NCI-H2227 (cell line): Measurements from ENCODE around the gene PLK1.
"Not testable (repeated sequence)": the region's sequence is repeated elsewhere in the genome, so short reads cannot be mapped to it uniquely, and the experiment has no call there.

Source experiments
- DNase-seq: peaks from one replicate; lab custom pipeline; 2025; ENCODE audit not compliant: unreplicated experiment; lab: John Stamatoyannopoulos, UW

PLK1 gene

DNA sequence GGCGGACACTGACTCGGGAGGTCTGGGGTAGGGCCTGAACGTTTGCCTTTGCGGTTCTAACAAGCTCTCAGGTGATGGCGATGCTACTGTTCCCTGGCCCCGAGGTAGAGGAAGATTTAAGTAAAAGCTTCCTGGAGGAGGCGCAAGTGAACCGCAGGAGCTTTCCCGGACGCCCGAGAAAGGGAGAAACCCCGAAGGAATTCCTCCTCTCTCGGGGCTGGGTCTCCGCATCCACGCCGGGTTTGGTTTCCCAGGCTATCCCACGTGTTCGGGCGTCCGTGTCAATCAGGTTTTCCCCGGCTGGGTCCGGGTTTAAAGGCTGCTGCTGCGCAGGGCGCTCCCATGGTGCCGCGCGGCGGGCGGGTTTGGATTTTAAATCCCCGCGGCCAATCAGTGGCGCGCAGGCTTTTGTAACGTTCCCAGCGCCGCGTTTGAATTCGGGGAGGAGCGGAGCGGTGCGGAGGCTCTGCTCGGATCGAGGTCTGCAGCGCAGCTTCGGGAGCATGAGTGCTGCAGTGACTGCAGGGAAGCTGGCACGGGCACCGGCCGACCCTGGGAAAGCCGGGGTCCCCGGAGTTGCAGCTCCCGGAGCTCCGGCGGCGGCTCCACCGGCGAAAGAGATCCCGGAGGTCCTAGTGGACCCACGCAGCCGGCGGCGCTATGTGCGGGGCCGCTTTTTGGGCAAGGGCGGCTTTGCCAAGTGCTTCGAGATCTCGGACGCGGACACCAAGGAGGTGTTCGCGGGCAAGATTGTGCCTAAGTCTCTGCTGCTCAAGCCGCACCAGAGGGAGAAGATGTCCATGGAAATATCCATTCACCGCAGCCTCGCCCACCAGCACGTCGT lies at the start of gene PLK1:
Gene PLK1 (plus strand): TSS at position 460 of the 844 bp plus-strand sequence. CDS start 44 bp downstream, at position 504.
- DNase-seq = peak; percentile 95

DNA sequence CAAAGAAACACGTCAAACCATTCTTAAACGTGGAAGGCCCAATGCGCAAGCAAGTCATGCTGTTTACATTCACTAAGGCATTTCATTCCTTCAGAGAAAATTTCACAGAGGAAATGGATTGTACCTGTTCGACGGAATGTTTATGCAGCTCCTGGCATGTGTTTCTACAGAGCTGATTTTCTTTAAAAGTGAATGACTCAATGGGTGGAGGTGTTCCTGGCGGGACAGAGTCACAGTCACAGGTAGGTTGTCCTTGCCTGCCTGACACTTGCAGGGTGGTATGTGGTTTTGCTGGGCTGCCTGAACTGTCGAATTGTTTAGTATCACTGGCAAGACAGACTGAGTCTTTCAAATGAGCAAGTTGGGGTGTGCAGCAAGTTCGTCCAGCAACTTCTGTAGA lies 49.2 kb upstream of the PLK1 start:
- DNase-seq = no peak

DNA sequence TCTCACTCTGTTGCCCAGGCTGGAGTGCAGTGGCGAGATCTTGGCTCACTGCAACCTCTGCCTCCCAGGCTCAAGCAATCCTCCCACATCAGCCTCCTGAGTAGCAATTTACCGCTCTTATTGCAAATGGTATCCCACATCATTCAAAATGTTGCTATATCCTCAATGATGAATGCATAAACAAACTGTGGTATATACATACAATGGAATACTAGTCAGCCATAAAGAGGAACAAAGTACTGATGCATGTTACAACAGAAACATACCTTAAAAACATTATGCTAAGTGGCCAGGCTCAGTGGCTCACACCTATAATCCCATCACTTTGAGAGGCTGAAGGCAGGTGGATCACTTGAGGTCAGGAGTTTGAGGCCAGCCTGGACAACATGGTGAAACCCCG lies 46.8 kb upstream of the PLK1 start:
- not testable (repeated sequence) for DNase-seq

DNA sequence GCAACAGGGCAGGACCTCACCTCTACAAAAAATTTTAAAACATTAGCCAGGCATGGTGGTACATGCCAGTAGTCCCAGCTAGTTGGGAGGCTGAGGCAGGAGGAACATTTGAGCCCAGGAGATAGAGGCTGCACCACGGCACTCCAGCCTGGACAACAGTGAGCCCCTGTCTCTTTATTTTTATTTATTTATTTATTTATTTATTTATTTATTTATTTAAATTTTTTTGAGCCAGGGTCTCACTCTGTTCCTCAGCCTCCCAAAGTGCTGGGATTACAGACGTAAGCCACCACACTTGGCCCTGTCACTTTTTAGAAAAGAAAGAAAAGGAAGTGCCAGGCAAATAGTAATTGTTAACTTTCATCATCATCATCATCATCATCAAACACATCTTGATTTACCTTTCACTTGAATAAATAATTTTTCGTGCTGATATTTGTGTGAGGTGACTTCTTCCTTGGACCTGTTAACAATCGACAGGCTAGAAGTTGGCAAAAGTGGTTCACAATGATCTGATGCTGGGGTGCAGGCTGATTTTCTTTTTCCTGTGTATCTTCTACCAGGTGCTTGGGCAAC lies 44.1 kb upstream of the PLK1 start:
- DNase-seq = no peak

DNA sequence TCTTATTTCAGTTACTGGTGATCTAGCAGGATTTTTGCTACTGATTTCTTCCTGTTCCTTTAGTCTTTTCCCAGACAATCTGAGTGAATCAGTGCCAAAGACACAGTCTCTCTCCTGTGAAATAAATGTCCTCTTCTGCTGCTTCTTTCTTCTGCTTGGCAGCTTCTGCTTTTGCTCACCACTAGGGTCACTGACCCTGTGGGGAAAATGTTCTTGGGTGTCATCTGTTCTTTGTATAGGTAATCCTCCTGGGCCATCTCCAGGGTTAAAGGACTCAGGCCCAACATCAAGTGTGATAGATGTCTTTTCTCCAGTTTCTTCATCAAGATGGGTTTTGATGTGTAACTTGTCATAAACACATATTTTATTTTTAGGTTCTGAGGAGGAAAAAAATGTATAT lies 42.7 kb upstream of the PLK1 start:
- DNase-seq = no peak

DNA sequence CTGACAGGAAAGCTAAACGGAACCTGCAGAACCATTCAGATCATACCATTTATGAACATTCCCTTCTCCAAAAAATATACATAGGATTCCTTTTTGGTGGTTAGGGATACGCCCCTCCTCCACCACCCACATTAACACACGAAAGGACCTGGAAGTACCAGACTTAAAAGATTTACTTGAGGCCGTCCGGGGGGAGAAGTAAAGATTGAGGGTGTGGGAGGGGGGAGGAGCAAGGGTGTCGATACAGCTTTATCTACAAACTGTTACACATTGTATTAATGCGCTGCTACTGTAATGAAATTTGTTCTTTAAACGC lies 38.1 kb upstream of the PLK1 start:
- no peak for DNase-seq

DNA sequence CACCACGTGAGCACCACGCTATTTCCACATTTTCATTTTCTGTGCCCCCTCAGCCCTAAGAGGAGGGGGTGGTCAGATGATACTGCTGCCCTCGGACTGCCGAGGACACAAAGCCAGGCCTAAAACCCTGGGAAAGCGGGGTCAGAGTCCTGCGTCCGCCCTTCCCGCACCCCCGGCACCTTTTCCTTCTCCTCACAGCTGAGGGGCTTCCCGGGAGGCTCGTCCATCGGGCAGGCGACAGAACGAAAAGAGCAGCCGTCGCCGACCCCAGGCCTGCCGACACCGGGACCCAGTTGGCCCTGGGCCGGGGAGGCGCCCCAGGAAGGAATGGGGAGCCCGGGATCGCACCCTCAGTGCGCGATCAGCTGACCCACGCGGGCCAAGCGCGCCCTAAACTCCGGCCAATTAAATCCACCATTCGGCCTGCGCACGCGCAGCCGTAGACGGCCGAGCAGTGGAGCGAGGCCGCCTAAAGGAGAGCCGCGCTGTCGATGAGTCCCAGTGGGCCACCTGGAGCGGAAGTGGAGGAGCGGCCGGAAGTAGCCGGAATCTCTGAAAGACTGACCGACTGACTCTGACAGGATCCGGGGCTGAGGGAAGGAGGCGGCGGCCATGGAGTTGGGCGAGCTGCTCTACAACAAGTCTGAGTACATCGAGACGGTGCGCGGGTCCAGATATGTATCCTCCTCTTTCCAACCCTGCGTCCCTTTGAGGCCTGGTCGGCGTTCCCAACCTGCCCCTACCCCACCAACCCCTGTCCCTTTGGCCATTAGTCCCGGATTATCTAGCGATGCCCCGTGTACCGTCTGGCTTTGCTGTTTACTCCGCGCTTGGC lies 37.5 kb upstream of the PLK1 start, which contains the start of the genes DCTN5 and PALB2:
Gene DCTN5 (plus strand): TSS at position 536 of the 835 bp plus-strand sequence. CDS start 77 bp downstream, at position 613.
Gene PALB2 (minus strand): TSS at position 380 of the 835 bp plus-strand sequence. CDS start 153 bp downstream, at position 227.
- peak; percentile 97 for DNase-seq

DNA sequence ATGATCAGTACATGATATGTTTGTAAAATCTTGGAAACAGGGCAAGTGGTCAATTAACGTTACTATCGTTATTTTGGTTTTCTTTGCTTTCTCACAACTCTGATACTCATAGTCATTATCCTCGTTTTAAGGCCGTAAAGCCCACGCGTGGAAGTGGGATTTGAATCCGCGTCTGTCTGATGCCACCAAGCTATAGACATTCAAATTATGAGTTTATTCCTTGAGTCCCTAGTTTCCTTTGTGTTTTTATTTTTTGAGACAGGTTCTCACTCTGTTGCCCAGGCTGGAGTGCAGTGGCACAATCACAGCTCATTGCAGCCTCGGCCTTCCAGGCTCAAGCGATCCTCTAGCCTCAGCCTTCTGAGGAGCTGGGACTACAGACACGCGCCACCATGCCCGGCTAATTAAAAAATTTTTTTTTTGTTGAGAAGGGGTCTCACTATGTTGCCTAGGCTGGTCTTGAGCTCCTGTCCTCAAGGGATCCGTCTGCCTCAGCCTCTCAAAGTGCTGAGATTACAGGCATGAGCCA lies 36.4 kb upstream of the PLK1 start:
- no peak for DNase-seq

DNA sequence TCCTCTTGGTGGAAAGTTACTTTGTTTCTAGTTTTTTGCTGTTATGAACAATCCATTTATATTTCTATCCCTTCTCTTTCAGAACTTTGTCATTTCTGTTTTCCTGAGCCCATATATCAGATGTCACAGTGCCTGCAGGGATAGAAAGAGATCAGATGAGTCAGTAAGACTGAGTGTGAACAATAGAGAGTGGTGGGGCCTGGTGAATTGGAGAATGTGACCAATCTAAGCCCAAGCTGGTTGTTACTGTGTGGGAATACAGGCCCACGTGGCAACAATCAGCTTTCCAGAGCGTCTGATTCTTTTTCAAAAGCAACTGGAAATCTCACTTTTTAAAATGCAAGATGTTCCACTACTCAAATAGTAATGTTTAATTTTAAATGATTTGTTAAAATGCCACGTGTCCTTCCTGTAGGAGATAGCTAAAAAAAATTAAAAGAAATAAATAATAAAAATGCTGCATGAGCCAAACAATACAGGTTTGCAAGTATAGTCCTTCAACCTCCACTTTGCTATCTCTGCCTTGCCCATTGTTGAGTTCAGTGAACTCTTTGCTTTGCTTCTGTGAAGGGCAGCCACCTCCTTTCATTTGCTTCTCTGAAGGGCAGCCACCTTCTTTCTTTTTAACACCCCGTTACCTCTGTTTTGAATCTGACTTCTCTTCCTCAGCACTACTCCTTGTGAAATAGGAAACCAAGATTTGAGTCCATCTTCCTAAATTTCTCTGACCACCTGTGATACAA lies 27.8 kb upstream of the PLK1 start:
- DNase-seq = no peak

DNA sequence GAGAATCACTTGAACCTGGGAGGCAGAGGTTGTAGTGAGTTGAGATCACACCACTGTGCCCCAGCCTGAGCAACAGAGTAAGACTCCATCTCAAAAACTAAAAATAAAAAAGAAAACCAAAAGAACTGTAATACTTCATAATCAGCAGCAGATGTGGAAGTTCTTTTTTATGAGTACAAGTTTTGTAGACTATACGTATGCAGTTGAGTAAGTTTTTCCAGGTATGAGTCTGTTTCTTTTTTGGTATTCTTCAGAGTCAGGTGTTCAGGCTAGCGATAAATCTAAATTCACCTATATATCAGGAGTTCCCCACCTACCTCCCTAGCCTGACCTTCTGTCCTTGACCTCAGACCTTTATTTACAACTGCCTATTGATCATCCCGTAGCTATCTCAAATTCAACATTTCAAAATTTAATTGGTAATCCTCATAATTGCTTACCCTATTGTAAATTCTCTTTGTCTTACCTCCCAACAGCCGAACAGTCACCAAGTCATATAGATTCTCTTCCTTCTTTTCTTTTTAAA lies 26.7 kb upstream of the PLK1 start:
- DNase-seq = no peak

DNA sequence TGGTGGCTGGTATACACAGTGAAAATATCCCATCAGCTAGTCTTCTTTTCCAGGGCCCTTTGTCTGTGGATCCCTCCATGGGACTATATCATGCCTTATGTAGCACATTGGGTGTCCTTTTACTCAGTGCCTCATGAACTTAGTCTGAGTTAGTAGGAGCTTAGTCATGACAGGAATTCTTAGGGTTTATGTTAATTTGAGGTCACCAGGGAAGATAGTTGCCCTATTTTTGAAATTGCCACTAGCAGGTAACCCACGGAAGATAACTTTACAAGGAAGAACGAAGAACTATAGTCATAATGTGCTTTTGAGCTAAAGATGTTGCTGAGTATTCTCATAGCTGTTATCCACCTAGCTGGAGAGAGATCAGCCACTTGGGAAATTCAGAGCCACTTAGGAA lies 14.8 kb upstream of the PLK1 start:
- no peak for DNase-seq

DNA sequence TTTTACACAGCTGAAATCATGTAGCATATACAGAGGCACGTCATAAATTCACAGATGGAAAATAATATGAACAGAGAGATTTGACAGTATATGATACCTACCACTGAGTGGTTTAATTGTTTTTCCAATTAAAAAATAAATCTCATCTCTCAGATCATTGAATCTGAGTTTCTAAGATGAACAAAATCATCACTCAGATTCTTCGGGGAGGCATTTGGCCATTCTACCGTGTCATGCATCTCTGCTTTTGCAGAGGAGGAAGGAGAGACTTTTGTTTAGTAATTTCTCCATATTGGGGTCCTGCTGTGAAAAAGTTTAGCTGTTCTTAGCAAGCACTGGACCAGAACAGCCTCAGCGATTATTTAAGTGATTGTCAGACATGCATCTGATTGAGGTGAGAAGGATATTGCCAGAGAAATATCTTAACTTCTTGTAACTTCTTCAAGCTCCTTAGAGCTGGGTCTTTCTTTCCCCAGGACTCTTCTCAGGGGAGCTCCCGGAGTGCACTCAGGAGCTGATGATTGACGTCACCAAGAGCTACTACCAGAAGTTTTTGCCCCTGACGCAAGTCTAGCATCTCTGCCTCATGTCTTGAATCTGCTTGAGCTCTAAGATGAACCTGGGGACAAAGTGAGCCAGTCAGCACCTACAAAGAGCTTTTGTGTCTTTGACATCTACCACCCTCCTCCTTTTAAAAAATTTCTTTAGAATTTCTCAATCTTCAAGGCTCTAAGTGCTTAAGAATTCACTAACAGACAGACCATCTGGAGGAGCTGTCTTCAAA lies 11.9 kb upstream of the PLK1 start:
- DNase-seq = no peak

DNA sequence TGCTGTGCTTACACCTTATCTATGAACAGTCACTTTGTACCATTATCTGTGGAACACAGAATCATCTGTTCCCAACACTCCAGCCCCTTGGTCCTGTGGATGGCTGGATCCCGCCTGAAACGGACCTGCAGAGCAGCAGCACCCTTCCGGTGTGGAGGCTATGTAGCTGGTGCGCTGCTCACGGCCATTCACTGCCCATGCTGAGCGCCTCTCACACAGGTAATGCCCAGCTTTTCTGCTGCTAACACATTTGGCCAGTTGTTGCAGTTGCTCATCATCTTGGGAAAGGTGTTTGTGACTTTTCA lies 11.4 kb upstream of the PLK1 start:
- DNase-seq = no peak

DNA sequence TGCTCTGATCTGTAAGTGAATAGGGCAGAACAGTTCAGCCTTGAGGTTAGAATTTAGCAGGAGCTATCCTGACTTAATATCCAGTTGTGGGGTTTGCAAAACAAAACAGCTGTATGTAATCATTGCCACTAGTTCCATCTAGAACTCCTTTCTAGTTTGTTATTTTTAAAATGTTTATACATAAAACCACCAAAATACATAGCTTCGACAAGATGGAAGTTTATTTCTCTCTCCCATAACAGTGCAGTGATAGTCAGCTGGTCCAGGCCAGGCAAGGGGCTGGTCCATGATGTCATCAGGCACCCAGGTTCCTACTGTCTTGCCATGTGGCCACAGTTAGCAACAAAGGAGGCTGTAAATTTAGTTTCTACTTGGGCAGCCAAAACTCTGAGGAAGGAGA lies 10.5 kb upstream of the PLK1 start:
- DNase-seq = no peak

DNA sequence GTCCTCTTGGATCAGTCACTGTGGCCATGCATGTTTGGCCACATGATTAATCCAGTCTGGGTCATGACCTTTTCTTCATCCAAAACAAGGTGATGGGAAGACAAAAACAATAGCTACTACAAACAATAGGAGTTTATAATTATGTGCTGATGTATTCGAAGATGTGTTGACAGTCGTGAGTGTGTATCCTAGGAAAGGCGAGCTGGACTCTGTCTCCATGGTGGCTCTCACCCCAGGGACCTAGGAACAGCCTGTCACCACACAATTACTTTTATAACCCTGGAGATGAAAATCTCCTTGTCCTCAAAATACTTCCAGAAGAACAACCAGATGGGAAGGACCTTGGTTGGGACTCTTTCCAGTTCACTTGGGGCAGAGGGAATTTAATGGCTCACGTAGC lies 9.8 kb upstream of the PLK1 start:
- DNase-seq = no peak

DNA sequence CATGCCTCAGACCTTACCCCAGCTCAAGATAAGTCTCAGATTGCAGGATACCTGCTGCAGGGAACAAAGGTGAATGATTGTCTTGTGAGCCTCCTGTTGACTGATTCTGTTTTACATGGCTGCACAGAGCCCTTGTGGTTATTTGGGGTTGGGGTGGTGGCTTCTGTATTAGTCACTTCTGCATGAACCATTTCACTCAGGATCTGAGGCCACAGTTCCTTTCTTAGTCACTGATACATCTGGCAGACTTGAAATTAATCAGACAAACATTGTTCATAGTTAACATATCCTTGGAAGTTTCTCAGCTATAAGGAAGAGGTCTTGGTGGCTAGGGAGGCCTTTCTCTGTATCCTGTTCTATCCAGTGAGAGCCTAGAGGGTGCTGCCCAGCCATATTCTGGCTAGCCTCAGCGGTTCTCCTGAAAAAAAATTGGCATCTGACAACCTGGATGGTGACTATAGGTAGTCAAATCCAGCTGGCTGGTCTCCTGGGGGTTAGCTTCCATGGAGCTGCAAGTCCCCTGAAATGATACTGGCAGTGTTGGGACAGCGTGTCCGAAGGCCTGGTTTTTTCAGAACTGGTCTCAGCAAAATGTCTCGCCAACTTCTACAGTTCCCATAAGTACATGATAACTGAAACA lies 8.4 kb upstream of the PLK1 start:
- no peak for DNase-seq

DNA sequence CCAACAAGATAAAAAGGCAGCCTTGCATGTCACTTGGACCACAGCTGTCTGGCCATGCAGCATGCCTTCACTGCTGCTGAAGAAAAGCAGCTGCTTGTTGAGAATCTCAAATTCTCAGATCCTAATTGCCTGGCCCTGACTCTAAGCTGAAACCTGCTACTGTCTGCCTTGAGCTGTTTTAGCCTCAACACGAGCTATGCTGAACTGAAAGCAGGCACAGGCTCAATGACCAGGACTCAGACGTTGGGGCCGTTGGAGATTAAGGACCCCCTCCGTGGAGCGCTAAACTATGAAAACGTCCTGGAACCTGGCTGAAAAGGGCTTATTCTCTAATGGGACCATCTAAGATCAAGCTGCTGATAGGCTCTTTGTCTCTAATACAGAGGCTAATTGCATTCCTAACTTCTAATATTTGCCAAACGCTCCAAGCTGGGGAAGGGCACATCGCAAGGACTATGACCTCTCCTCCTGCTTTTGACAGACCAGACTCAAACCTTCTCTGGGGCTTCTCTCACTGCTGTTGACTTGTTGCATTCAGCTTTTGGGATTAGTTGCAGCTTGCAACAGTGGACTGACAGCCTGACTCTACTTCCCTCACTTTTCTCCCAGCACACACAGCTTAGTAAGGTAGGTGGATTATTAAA lies 4.6 kb upstream of the PLK1 start:
- no peak for DNase-seq

DNA sequence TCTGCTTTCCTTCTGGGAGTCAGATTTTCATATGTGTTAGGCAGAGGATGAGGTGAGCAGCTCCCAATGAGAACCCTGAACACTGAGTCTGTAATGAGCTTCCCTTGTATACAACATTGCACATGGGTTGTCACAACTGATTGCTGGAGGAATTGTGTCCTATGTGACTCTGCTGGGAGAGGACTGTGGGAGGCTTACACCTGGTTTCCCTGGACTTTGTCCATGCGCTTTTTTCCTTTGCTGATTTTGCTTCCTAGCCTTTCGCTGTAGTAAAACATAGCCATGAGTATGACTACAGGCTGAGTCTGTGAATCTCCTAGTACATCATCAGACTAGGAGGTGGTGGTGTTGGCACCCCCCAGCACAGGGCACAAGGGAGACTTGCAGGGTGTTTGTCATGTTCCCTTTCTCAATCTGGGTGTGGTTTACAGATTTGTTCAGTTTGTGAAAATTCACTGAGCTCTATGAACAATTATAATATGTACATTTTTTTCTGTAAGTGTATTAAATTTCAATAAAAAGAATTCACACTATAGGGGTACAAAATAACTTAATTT lies 1.7 kb upstream of the PLK1 start:
- DNase-seq = no peak
